Activated CD4-positive, CD25-positive, alpha-beta regulatory T cell treated with anti-CD3 and anti-CD28 coated beads, Interleukin-2, amount 50 U/mL, for 24 hours (primary cell): ENCODE results near the gene CISTR.
"Not testable (repeated sequence)": the region's sequence is repeated elsewhere in the genome, so short reads cannot be mapped to it uniquely, and the experiment has no call there.

Experiments
- ATAC-seq, 2 donors: fragments of 150-1000 bp; cut with Tn5 transposase; one replicate each; pipeline ENCODE4 v1.10.0; 2021; ENCODE audit warnings: mild to moderate bottlenecking in 1 of 2, moderate library complexity in 1 of 2

CISTR gene

DNA sequence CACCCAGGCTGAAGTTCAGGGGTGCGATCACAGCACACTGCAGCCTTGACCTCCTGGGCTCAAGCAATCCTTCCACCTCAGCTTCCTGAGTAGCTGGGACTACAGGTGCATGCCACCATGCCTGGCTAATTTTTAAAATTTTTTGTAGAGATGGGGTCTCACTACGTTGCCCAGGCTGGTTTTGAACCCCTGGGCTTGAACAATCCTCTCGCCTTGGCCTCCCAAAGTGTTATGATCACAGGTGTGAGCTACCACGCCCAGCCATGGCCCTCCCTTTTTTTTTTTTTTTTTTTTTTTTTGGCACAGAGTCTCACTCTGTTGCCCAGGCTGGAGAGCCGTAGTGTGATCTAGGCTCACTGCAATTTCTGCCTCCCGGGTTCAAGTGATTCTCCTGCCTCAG is 33.2 kb downstream of the CISTR start:
- not testable (repeated sequence) for ATAC-seq

GRCh38 chr12:53717319-53717718 is 34.5 kb downstream of the CISTR start:
- no peak for ATAC-seq

GRCh38 chr12:53714004-53714403 is 37.8 kb downstream of the CISTR start:
- no peak for ATAC-seq

GRCh38 chr12:53713516-53713915 is 38.3 kb downstream of the CISTR start:
- ATAC-seq = no peak

- ATAC-seq = no peak
These were observed 39.6 kb downstream of the CISTR start for GRCh38 chr12:53712059-53712643.

GRCh38 chr12:53710091-53710490 is 41.7 kb downstream of the CISTR start:
- ATAC-seq = no peak

- ATAC-seq = no peak
These were observed 42.1 kb downstream of the CISTR start for GRCh38 chr12:53709671-53710070.

DNA sequence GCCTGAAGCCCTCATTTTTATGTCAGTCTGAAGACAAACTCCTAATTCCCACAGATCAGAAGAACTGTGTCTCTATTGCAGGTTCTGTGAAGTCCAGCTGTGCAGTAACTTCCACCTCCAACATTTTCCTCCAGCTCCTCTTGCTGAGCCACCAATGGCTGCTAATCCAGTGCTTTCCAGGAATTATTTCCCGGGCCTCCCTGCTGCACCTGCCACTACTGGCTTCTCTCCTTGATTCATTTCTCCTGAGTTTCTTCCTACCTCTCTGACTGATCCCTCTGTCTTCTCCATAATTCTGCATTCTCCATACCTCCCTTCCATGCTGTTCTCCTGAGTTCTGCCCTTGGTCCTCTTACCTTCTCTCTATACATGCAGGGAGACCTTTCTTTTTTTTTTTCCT is 45.7 kb downstream of the CISTR start:
- ATAC-seq = no peak

- ATAC-seq = no peak
These were observed 48.0 kb downstream of the CISTR start for GRCh38 chr12:53703756-53704155.

DNA sequence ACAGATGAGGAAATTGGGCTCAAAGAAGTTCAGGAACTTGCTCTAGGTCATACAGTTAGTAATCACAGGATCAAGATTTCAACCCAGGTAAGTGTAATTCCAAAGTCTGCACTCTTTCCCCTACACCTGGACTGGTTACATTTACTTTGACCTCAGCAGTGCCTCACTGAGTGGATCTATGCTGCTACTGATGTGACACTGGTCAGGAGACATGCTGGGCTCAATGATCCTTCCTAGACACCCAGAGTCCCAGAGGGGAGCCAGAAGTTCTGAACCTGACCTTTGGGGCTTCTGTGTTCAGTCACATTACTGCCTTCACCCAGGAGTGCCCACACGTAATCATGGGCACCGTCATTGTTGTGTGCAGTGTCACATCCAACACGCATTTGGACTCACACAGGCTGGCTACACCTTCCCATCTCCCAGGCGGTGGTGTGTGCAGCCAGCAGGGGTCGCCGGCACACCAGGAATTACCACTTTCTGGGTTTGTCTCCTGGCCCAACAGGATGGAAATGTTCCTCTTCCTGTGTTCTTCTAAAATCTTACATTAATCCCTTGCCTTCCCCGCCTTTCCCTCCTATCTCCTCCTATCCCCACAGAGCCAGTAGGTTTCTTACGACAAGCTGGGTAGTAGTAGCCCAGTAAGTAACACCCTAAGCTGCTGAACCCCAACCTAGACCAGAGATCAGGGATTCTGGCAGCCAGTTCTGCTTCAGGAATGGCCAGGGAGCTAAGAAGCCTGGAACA is 50.1 kb downstream of the CISTR start:
- peak; percentile 79 to 87 for ATAC-seq

DNA sequence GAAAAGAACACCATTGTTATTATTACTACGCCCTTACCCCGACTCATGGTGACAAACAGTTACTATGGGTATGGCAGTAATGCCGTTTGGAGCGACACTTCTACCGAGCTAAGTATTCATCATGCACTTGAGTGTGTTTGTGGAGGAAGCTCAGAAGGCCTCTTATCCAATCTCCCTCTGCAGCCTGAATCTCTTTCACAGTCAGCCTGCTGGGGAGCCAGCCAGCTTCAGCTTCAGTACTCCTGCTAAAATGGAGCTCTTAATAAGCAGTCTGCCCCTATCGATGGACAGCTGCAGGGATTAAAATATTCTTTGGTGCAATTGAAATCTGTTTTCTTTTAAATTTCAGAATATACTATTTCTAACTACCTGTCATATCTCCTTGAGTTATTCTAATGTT is 51.2 kb downstream of the CISTR start:
- no peak for ATAC-seq

DNA sequence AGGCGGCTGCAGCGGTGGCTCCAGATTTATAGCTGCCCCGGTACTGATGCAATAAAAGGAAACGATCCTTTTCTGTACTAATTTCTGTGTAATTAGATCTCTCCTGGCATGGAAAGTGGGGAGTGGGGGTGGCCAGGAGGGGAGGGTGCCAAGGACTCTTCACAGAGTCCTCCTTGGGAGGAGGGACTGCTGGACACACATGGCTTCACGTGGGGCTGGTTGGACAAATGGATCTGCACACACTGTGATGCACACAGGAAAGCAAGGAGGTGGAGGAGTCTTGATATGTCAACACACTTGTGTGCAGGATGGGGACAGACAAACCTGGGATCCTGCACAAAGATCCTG is 52.1 kb downstream of the CISTR start:
- ATAC-seq = no peak

DNA sequence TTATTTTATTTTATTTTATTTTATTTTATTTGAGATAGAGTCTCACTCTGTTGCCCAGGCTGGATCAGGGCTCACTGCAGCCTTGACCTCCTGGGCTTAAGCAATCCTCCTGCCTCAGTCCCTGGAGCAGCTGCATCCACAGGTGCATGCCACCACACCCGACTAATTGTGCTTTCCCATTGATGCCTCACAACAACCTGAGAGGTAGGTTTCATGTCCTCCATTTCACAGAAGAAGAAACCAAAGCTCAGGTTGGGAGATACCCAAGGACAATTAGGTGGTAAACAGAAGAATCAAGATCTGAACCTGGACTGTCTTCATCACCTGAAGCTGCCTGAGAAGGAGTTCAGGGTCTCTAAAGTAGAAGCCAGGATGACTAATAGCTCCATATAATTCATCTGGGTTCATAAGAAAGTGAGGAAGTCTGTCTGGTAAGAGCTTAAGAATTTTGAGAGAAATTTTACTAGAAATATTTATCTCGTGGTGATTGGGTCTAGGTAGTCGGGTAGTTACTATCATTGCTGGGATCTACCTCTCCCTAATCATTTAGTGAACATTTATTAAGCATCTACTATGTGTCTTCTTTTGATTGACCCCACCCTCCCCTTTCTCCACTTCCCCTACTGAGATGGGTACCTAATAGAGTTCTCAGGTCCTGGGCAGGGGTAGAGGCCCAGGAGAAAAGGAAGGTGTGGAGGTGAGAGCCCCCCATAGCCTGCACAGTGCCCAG is 52.7 kb downstream of the CISTR start:
- no peak for ATAC-seq

- no peak for ATAC-seq
These were observed 55.0 kb downstream of the CISTR start for GRCh38 chr12:53696655-53697331.
